Stimulated activated CD4-positive, alpha-beta T cell treated with anti-CD3 and anti-CD28 coated beads, Interleukin-4, amount 100 ng/mL, for 48 hours (primary cell): ENCODE measurements around the gene FBLN5.
"Not testable (repeated sequence)": the region's sequence is repeated elsewhere in the genome, so short reads cannot be mapped to it uniquely, and the experiment has no call there.

ENCODE experiments used
- DNase-seq, 2 donors: peaks; one replicate each; pipeline ENCODE4 v3.0.0-alpha.2; 2020; ENCODE audit warnings: low read depth in 2 of 2

FBLN5 gene

DNA sequence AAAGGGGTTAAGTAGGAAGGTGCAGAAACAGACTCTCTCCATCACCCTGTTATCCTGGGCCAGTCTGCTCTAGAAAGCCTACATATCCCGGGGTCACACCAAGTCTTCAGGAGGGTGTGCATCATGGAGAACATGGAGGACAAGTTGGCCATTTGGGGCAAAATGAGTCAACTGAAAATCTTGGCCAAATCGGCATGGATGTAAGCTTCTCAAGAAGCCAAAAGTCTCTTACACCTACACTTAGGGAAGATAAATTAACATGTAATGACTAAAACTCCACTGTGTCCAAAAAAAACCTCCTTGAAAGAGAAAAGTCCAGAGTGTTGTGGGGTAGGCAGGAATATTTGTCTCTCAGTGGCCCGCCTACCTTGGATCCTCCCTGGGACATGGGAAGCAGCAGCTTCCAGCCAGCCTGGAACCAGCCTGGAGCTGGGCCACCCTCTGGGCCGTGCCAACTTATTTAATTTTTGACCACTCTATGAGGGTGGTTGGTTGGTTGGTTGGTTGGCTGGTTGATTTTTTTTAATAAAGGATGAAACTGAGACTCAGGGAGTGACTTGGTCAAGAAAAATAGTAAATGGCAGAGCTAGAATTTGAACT, 62.3 kb downstream of the FBLN5 start:
- DNase-seq = no peak

- DNase-seq = no peak
Measured at GRCh38 chr14:91884664-91885063, 62.8 kb downstream of the FBLN5 start.

DNA sequence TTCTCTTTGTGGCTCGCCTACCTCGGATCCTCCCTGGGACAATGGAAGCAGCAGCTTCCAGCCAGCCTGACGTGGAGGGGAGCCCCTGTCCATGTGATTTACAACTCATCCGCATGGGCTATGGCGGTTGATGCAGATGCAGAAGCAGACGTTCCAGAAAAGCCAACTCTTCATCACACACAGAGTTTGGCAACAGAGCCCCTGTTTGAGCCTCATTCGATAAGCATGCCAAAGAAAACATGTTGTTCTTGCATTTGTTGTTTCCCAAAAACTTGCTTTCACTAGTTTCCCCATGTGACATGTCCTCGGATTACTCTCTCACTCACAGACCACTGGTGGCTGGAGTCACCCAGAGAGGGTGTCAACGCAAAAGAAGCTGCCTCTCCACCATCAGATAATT, 63.7 kb downstream of the FBLN5 start:
- no peak for DNase-seq

DNA sequence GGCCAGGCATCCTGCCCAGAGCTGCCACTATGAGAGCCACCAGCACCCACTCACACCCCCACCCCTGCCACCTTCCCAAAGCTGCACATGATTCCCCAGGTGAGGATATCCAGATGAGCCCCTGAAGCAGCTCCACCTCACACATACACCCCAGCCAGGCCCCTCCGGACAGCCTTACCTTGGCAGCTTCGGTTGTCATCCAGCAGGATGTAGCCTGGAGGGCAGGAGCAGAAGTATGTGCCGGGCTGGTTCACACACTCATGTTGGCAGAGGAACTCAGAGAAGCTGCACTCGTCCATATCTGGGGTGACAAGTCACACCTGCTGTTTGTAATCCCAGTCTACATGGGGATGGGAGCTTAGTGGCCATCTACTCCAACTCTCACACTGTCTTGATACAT, 64.7 kb downstream of the FBLN5 start:
- DNase-seq = no peak

DNA sequence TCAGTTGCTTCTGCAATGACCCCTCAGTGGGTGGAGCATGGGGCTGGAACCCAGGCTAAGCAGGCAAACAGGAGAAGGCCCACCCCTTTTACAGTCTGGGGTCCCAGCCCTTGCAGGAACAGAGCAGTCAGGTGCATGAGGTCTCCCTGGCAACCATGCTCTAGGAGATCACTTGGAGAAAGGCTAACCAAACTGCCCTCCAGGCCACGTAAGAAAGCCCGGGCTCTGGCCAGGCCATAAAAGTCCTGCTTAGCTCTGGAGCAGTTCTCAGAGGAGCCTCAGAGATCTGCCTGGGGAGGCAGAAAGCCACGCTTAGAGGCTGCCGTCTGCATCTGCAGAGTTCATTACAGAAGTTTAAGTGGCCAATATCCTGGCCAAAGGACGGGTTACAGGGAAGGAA, 65.1 kb downstream of the FBLN5 start:
- DNase-seq = no peak

DNA sequence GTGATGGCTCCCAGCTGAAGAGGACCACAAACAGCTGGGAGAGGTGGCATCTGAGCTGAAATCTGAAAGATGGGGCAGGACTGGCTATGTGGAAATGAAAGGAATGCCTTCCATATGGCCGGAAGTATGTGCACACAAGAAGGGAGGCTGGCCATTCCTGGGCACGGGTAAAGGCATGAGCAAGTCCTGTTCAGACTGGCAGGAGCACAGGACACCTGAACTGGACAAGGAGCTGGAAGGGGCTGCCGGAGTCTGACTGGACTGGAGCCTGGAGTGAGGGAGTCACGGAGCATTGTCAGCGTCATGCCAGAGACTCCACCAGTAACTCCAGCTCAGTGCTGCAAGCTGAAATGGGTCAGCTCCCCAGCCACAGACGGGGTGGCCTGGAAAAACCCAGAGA, 68.3 kb downstream of the FBLN5 start:
- DNase-seq = no peak

GRCh38 chr14:91878274-91878673, 69.2 kb downstream of the FBLN5 start:
- no peak for DNase-seq

DNA sequence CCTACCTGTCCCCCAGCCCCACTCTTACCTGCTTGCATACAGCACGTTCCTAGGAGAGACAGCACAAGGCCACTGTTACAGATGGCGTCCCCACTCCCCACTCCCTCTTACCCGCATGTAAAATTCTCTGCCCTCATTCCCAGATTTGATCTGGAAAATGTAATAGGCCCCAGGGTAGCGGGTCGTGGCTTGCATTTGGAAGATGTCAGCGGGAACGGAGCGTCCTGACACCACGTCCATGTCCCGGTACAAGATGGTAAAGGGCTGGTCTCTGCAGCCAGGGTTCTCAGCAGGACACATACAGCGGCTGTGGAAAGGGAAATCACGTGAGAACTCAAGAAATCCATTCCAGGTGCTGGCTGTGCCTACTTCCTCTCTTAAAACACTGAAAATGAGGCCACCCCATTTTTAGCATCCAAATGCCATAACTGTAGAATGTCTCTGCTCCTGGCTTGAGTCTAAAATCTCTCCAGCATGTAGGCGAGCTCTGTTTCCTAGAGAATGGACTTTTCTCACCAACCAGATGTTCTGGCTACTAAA, 70.0 kb downstream of the FBLN5 start:
- no peak for DNase-seq

GRCh38 chr14:91876492-91876891, 71.0 kb downstream of the FBLN5 start:
- DNase-seq = no peak

DNA sequence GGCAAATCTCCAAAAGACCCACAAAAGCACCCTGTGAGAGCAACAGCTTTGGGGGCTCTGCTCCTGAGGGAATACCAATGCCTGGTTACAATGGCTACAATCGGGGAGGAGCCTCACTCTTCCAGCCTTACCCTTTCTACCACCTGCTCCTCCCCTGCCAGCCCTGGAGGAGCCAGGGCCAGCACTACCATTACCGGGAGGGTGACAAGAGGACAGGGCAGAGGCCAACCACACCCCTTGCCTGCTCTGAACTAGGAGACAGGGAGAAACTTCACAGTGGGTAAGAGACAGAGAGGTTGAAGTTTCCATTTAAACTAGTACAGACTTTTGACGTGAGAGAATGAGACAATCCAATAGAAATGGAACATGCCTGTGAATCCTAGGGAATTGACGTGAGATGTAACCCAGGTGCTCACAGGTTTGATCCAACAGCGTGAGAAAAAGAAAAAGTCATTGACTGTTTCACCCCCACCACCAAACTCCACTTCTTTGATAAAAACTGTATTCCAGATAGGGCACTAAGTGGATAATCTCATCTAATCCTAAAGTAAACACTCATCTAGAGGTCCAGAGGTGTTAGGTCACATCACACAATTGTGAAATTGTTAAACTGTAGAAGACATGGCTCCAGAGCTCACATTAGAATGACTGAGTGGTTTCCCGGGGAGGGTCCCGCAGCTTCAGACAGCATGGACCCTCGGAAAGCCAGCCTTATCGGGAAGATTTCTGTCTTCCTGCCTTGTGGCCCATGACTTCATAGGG, 71.8 kb downstream of the FBLN5 start:
- no peak for DNase-seq

DNA sequence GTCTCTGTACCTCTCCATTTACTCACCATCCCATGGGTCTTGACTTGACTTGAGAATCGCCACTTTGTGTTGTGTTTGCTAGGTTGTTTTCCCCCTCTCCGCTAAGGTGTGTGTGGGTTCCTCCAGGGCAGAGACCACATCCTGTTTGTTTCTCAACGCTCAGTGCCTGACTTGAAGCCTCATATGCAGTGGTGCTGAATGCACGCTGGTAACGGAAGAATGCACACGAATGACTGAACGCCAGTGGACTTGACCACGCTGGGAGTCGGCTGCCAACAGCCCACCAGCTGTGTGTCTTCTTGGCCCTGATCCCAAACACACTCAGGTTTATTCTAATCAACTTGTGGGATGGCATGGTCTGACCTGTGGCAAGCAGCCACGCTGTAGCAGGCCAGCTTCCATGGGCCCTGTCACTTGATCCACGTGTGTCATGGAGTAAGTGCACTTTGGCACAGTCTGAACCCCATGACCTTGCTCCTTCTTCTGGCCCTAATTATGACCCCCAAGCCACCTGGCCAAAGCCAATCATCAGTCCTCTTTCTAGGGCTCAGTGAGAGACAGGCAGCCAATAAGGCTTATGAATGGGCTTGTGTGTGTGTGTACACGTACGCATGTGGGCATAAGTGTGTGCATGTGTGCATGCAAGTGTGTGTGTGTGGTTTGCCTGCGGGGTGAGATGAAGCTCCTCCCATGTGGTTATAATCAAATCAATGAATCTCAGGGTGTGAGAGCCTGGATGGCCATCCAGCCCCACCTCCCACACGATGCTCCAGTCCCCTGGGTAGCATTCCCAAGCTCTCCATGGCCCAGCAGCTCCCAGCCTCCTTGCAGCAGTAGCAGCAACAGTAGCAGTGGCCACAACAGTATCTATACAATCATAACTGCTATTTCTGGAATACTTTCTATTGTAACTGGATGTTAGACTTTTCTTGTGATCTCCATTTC, 73.8 kb downstream of the FBLN5 start:
- DNase-seq = peak; percentile 37 to 44

DNA sequence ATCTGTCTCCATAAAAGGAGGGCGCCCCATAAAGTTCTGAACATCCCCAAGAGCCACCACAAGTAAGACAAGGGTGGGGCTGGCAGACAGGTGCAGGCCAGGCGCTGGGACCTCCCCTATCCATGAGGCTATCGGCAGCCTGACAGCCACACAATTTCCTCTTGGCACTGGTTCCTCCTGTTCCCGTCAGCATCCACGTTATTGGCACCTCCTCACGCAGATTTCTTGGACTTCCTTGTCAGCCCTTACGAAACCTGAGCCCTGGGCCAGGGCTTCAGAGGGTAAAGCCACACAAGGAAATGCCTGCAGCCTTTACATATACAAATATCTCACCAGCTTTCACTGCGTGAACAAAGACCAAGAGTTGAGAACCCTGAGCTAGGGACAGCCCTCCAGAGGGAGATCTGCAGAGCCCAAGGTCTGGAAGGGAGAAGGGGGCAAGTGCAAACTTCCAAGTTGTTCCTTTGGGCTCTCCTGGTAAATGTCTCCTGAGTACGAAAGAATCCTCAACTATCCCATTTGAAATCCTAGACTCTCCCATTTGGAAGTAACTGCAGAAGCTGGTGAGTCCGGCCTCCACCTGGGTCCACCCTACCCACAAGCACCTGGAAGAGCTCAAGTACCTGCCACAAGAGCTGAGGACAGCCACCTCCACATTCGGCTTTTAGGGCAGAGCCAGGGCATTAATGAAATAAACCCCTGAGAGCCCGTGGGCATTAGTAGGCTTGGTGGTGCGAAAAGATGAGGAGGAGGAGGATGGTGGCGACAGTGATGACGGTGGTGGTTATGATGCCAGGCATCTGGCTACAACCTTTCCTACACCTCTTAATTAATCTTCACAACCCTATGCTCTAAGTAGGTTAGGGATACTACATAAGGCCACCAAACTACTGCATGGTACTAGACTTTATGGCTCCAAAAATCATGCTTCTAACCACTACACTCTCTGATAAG, 74.7 kb downstream of the FBLN5 start:
- DNase-seq = no peak

- no peak for DNase-seq
Measured at GRCh38 chr14:91872011-91872501, 75.4 kb downstream of the FBLN5 start.

GRCh38 chr14:91871401-91871800, 76.1 kb downstream of the FBLN5 start:
- DNase-seq = not testable (repeated sequence)

DNA sequence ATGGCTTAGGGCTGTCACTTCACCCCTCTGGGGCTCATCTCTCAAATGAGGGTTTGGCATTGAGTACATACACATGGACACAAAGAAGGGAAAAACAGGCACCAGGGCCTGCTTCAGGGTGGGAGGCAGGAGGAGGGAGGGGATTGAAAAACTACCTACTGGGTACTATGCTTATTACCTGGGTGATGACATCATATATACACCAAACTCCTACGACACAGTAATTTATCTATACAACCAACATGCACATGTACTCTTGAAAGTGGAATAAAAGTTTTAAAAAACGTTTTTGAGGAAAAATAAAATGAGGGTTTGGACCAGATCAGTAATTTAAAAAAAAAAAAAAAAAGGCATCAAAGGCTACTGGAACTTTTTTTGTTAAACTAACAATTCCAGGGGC, 76.6 kb downstream of the FBLN5 start:
- DNase-seq = no peak

GRCh38 chr14:91870001-91870400, 77.5 kb downstream of the FBLN5 start:
- DNase-seq = no peak

GRCh38 chr14:91869556-91869955, 77.9 kb downstream of the FBLN5 start:
- no peak for DNase-seq

- peak in 1 of 2 donors; percentile 36 for DNase-seq
Measured at GRCh38 chr14:91867316-91867988, 80.0 kb downstream of the FBLN5 start, which contains the start of gene TC2N. TSS of gene TC2N (minus strand) at chr14:91867536. CDS start at chr14:91813769, 53,767 bp downstream.

DNA sequence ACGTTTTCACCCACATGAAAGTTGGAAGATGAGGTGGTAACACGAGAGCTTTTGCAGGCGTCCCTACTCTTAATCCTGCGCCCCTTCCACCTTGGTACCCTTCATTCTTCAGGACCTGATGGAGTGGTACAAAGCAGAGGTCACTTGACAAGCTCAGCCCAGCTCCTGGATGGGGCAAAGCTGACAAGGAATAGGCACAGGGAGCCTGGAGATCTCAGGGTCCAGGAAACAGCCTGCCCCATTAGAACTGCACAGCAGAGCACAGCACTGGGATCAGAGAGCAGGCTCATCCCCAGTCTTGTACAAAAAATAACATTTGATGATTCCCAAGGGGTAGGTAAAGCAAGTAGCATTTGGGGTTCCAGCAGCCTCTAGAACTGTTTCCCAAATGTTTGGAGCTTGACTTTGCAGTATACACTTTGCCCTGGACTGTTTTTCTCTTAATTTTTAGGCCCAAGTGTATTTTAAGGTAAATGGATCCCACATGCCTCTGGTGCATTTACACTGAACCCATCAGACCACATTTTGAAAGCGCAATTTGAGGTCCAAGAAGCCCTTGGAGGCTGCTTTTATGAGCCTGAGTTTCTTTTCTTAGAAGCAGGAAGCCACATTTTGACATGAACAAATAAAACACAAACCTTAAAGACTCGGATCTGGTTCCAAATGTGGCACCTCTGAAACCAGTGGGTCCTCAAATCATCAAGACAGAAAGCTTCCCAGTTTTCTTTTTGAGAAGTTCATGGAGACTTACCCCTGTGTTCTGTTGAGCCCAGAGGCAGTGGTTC, 80.8 kb downstream of the FBLN5 start:
- no peak for DNase-seq
